ENCODE measurements around the gene KRTAP10-12.

DNA sequence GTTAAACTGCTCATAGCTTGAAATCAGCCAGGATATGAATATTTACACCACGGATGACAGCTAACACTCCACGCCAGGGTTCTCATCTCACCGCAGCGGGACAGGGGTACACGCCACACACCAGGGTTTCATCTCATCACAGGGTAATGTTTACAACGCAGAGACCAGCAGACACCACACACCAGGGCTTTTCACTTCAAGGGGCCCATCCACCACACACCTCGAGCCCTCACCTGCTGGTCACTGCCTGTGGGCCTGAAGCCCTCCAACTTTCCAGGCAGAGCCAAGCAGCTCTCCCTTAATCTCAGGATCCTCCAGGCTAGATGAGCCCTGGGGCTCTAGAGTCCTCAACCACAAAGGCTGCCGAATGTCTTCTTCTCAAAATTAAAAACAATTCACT is 1.3 kb upstream of the KRTAP10-12 start:
- TF ChIP-seq POLR2AphosphoS5 (IDR thresholded peaks at IDR 0.05; ENCODE audit: low read depth, low read length) (no peak), POLR2A (IDR thresholded peaks at IDR 0.05; ENCODE audit: low read depth, low read length) (no peak)

Data from GM12892 (cell line).